Measurements from ENCODE around the gene TMEM156. TPM values are rescaled to one million over a fixed set of nuclear protein-coding genes. Genes with fewer than 3 reads are reported as not detected.

TMEM156 gene
- total and polyA plus RNA-seq, 2 experiments from 2014 or later = not detected

DNA sequence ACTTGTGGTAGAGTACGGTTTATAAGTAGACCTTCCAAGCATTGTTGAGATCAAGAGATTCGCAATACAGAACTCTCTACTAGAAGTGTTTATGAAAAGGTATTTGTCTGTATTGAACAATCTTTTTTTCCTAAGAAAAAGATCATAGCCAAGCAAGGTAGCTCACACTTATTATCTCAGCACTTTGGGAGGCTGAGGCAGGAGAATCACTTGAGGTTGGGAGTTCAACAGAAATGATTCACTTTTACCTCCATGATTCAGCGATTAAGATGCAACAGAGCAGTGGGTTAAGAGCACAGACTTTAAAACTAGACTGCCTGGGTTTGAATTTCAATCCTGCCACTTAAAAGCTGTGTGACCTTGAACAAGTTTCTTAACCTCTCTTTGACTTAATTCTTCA, 74.3 kb downstream of the TMEM156 start (continued):
- TF ChIP-seq, protein P1, sequence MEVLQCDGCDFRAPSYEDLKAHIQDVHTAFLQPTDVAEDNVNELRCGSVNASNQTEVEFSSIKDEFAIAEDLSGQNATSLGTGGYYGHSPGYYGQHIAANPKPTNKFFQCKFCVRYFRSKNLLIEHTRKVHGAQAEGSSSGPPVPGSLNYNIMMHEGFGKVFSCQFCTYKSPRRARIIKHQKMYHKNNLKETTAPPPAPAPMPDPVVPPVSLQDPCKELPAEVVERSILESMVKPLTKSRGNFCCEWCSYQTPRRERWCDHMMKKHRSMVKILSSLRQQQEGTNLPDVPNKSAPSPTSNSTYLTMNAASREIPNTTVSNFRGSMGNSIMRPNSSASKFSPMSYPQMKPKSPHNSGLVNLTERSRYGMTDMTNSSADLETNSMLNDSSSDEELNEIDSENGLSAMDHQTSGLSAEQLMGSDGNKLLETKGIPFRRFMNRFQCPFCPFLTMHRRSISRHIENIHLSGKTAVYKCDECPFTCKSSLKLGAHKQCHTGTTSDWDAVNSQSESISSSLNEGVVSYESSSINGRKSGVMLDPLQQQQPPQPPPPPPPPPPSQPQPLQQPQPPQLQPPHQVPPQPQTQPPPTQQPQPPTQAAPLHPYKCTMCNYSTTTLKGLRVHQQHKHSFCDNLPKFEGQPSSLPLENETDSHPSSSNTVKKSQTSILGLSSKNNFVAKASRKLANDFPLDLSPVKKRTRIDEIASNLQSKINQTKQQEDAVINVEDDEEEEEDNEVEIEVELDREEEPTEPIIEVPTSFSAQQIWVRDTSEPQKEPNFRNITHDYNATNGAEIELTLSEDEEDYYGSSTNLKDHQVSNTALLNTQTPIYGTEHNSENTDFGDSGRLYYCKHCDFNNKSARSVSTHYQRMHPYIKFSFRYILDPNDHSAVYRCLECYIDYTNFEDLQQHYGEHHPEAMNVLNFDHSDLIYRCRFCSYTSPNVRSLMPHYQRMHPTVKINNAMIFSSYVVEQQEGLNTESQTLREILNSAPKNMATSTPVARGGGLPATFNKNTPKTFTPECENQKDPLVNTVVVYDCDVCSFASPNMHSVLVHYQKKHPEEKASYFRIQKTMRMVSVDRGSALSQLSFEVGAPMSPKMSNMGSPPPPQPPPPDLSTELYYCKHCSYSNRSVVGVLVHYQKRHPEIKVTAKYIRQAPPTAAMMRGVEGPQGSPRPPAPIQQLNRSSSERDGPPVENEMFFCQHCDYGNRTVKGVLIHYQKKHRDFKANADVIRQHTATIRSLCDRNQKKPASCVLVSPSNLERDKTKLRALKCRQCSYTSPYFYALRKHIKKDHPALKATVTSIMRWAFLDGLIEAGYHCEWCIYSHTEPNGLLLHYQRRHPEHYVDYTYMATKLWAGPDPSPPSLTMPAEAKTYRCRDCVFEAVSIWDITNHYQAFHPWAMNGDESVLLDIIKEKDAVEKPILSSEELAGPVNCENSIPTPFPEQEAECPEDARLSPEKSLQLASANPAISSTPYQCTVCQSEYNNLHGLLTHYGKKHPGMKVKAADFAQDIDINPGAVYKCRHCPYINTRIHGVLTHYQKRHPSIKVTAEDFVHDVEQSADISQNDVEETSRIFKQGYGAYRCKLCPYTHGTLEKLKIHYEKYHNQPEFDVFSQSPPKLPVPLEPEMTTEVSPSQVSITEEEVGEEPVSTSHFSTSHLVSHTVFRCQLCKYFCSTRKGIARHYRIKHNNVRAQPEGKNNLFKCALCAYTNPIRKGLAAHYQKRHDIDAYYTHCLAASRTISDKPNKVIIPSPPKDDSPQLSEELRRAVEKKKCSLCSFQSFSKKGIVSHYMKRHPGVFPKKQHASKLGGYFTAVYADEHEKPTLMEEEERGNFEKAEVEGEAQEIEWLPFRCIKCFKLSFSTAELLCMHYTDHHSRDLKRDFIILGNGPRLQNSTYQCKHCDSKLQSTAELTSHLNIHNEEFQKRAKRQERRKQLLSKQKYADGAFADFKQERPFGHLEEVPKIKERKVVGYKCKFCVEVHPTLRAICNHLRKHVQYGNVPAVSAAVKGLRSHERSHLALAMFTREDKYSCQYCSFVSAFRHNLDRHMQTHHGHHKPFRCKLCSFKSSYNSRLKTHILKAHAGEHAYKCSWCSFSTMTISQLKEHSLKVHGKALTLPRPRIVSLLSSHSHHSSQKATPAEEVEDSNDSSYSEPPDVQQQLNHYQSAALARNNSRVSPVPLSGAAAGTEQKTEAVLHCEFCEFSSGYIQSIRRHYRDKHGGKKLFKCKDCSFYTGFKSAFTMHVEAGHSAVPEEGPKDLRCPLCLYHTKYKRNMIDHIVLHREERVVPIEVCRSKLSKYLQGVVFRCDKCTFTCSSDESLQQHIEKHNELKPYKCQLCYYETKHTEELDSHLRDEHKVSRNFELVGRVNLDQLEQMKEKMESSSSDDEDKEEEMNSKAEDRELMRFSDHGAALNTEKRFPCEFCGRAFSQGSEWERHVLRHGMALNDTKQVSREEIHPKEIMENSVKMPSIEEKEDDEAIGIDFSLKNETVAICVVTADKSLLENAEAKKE (CRISPR knock-in tag; IDR thresholded peaks at IDR 0.05) = no peak
- TF ChIP-seq POLR2AphosphoS5 (IDR thresholded peaks at IDR 0.05; ENCODE audit: low read depth) (no peak), JUNB (IDR thresholded peaks at IDR 0.05; ENCODE audit: unreplicated experiment) (no peak), EZH2phosphoT487 (IDR thresholded peaks at IDR 0.05; ENCODE audit: unreplicated experiment) (no peak), STAT1 (IDR thresholded peaks at IDR 0.05; ENCODE audit: unreplicated experiment) (no peak), ZNF331 (CRISPR knock-in tag; IDR thresholded peaks at IDR 0.05; ENCODE audit: low read depth) (no peak)
- TF ChIP-seq, protein P2, sequence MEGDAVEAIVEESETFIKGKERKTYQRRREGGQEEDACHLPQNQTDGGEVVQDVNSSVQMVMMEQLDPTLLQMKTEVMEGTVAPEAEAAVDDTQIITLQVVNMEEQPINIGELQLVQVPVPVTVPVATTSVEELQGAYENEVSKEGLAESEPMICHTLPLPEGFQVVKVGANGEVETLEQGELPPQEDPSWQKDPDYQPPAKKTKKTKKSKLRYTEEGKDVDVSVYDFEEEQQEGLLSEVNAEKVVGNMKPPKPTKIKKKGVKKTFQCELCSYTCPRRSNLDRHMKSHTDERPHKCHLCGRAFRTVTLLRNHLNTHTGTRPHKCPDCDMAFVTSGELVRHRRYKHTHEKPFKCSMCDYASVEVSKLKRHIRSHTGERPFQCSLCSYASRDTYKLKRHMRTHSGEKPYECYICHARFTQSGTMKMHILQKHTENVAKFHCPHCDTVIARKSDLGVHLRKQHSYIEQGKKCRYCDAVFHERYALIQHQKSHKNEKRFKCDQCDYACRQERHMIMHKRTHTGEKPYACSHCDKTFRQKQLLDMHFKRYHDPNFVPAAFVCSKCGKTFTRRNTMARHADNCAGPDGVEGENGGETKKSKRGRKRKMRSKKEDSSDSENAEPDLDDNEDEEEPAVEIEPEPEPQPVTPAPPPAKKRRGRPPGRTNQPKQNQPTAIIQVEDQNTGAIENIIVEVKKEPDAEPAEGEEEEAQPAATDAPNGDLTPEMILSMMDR (conservative IDR thresholded peaks at IDR 0.05; ENCODE audit: low read depth in 2 of 2) = no peak
- TF ChIP-seq, protein P3, sequence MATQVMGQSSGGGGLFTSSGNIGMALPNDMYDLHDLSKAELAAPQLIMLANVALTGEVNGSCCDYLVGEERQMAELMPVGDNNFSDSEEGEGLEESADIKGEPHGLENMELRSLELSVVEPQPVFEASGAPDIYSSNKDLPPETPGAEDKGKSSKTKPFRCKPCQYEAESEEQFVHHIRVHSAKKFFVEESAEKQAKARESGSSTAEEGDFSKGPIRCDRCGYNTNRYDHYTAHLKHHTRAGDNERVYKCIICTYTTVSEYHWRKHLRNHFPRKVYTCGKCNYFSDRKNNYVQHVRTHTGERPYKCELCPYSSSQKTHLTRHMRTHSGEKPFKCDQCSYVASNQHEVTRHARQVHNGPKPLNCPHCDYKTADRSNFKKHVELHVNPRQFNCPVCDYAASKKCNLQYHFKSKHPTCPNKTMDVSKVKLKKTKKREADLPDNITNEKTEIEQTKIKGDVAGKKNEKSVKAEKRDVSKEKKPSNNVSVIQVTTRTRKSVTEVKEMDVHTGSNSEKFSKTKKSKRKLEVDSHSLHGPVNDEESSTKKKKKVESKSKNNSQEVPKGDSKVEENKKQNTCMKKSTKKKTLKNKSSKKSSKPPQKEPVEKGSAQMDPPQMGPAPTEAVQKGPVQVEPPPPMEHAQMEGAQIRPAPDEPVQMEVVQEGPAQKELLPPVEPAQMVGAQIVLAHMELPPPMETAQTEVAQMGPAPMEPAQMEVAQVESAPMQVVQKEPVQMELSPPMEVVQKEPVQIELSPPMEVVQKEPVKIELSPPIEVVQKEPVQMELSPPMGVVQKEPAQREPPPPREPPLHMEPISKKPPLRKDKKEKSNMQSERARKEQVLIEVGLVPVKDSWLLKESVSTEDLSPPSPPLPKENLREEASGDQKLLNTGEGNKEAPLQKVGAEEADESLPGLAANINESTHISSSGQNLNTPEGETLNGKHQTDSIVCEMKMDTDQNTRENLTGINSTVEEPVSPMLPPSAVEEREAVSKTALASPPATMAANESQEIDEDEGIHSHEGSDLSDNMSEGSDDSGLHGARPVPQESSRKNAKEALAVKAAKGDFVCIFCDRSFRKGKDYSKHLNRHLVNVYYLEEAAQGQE (IDR thresholded peaks at IDR 0.05; ENCODE audit: unreplicated experiment) = no peak
